NCI-H1105 treated with DMSO at 0.1 percent for 48 hours (cell line): Measurements from ENCODE around the gene AK9.
"Not testable (repeated sequence)": the region's sequence is repeated elsewhere in the genome, so short reads cannot be mapped to it uniquely, and the experiment has no call there.

ENCODE experiments used
- DNase-seq: peaks from one replicate; lab custom pipeline; 2025; lab: John Stamatoyannopoulos, UW

Gene AK9

GRCh38 chr6:109690737-109691621, at the start of gene AK9, which contains the start of gene FIG4:
Gene AK9 (minus strand): TSS chr6:109691202. CDS start chr6:109675745, 15,457 bp downstream.
Gene FIG4 (plus strand): TSS chr6:109691296. CDS start chr6:109691436, 140 bp downstream.
- peak; percentile 99 for DNase-seq

- DNase-seq, result no peak
Observed at GRCh38 chr6:109740787-109741186, 49.8 kb upstream of the AK9 start.

GRCh38 chr6:109739686-109740085, 48.7 kb upstream of the AK9 start:
- DNase-seq, result no peak

GRCh38 chr6:109738667-109739066, 47.7 kb upstream of the AK9 start:
- no peak for DNase-seq

DNA sequence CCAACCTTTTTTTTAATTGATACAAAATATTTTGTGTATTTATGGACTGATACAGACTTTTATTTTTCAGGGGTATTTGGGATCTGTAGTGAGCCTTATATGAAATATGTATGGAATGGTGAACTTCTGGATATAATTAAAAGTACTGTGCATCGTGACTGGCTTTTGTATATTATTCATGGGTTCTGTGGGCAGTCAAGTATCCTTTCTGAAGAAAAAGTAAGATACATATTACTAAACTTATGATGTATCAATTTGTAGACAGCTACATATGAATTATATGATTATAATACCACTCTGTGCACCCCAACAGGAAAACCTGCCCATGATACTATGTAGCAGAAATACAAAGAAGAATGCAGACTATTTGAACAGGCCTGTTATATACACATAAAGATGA, 47.3 kb upstream of the AK9 start:
- DNase-seq, result no peak

DNA sequence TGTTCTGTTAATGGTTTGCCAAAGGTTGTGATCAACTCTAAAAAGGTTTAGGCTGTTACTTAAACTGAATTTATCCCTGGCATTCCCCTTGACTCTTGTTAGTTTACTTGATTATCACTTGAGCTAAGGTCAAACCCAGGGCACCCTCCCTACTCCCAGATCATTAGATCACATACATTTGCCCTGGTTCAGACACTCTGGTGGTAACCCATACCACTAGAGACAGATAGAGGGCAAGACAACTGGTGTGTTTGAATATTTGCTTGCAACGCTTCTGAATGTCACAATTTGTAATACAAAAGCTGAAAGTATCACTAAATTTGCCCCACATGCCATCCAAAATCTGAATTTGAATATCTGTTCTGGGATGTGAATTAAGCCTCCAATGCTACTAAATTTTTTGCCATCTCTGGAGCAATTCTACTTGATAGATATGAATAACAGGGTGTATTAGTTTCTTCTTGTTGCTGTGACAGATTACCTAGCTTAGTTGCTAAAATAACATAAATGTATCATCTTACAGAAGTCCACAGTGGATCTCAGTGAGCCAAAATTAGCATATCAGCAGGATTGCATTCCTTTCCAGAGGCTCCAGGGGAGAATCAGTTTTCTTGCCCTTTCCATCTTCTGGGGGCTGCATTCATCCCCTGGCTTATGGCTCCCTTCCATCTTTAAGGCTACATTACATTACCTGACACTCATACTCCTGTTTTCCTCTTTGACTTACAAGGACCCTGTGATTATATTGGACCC, 45.4 kb upstream of the AK9 start:
- DNase-seq, result no peak

DNA sequence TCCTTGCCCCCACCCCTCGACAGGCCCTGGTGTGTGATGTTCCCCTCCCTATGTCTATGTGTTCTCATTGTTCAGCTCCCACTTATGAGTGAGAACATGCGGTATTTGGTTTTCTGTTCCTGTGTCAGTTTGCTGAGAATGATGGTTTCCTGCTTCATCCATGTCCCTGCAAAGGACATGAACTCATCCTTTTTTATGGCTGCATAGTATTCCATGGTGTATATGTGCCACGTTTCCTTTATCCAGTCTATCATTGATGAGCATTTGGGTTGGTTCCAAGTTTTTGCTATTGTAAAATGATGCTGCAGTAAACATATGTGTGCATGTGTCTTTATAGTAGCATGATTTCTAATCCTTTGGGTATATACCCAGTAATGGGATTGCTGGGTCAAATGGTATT, 34.2 kb upstream of the AK9 start:
- DNase-seq, result not testable (repeated sequence)

GRCh38 chr6:109722564-109723254, 31.7 kb upstream of the AK9 start:
- DNase-seq, result no peak

- DNase-seq, result no peak
Observed at GRCh38 chr6:109722011-109722410, 31.0 kb upstream of the AK9 start.

- no peak for DNase-seq
Observed at GRCh38 chr6:109720311-109720710, 29.3 kb upstream of the AK9 start.

GRCh38 chr6:109718991-109719390, 28.0 kb upstream of the AK9 start:
- no peak for DNase-seq

GRCh38 chr6:109717971-109718370, 27.0 kb upstream of the AK9 start:
- DNase-seq, result no peak

DNA sequence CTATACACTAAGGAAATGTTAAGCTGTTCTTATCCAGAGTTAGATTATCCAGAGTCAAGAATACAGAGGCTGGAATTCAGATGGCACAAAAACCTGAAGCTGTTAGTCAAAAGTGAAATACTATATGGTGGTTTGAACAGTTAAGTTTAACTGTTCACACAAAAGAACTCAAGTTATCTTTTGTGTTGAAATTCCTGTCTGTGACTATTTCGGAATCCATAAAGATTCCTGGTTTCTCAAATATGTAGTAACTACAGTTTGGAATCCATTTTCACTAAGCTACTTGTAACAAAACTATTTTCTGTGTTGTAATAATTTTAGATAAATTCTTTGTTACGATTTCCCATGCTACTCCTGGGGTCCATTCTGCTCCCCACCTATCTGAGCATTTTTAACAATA, 24.6 kb upstream of the AK9 start:
- no peak for DNase-seq

DNA sequence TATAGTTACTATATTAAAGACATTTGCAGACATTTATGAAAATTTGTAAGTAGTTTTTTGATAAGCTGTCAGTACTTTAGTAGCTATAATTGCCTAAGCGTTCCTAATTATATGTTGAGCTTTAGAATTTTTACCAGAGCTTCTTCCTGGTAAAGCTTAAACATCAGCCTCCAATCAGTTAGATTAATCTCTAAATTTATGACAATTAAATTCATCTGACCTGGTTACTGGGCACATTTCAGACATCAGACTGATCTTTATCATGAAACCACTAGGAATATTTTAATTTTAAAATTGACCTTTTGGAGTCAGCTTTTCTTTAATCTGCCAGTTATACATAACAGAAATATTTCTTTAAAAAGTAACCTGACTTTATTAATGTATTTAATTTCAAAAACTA, 23.6 kb upstream of the AK9 start:
- DNase-seq, result no peak

GRCh38 chr6:109714166-109714565, 23.2 kb upstream of the AK9 start:
- DNase-seq, result no peak

- no peak for DNase-seq
Observed at GRCh38 chr6:109713097-109713496, 22.1 kb upstream of the AK9 start.

DNA sequence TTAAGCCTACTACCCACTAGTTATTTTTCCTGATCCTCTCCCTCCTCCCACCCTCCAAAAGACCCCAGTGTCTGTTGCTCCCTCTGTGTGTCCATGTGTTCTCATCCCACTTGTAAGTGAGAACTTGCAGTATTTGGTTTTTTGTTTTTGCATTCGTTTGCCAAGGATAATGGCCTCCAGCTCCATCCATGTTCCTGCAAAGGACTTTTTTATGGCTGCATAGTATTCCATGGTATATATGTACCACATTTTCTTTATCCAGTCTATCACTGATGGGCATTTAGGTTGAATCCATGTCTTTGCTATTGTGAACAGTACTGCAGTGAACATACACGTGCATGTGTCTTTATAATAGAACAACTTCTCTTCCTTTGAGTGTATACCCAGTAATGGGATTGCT, 17.1 kb upstream of the AK9 start:
- DNase-seq, result not testable (repeated sequence)

GRCh38 chr6:109706513-109706912, 15.5 kb upstream of the AK9 start:
- no peak for DNase-seq

- peak; percentile 94 for DNase-seq
Observed at GRCh38 chr6:109705258-109705657, 14.3 kb upstream of the AK9 start.

DNA sequence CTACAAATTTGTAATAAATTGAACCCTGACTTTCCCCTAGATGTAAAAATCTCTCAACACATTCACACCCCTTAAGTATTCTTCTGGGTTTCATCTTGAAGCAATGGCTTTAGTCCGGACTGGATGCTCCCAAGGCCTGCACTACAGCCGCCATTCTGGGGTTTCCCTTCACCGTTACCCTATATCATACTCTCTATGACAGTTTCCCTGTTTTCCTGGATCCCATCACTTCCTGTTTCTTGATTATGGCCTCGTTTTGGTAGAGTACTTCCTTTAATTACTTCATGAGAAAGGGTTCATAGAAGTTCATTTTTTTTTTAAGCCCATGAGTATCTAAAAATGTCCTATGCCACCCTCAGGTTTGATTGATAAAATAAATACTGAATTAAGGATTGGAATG, 11.8 kb upstream of the AK9 start:
- no peak for DNase-seq

GRCh38 chr6:109701774-109702173, 10.8 kb upstream of the AK9 start:
- DNase-seq, result no peak

DNA sequence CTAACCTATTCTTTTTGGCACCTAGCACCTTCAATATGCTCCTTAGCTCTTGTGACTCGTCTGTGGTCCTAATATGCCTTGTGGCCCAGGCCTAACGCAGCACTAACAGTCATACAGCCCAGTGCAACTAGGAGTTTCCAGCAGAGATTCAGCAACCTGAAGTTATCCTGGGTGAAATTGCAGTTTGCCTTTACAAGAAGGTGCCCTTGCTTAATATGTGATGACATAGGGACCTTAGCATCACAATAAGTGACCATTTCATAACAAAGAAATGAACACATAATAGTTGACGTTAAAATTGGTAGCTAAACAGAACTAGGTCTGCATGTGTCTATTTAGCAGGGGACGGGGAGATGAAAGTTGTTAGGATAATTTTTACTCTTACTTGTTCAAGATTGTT, 10.2 kb upstream of the AK9 start:
- DNase-seq, result no peak

GRCh38 chr6:109696355-109696754, 5.4 kb upstream of the AK9 start:
- DNase-seq, result no peak
